Measurements from ENCODE around the gene CCL16.

Gene CCL16

GRCh38 chr17:35986643-35987042 is 5.3 kb upstream of the CCL16 start, which contains the start of gene CCL14:
TSS of gene CCL14 (minus strand) at chr17:35986729. CDS start at chr17:35986649, 80 bp downstream.
- no peak for DNase-seq (ENCODE audit: low read depth, low spot score)

- no peak for DNase-seq (ENCODE audit: low read depth, low spot score)
Measured at GRCh38 chr17:35984140-35984539, 2.8 kb upstream of the CCL16 start.

- no peak for DNase-seq (ENCODE audit: low read depth, low spot score)
Measured at GRCh38 chr17:35982409-35983191, 1.3 kb upstream of the CCL16 start.

- DNase-seq (ENCODE audit: low read depth, low spot score) = no peak
Measured at GRCh38 chr17:35981908-35982330, 622 bp upstream of the CCL16 start.

- no peak for DNase-seq (ENCODE audit: low read depth, low spot score)
Measured at GRCh38 chr17:35978346-35978745, 3.0 kb downstream of the CCL16 start.

- no peak for DNase-seq (ENCODE audit: low read depth, low spot score)
Measured at GRCh38 chr17:35977509-35977908, 3.8 kb downstream of the CCL16 start.

GRCh38 chr17:35973333-35974260 is 7.7 kb downstream of the CCL16 start:
- no peak for DNase-seq (ENCODE audit: low read depth, low spot score)

GRCh38 chr17:35972945-35973332 is 8.4 kb downstream of the CCL16 start:
- DNase-seq (ENCODE audit: low read depth, low spot score) = no peak

GRCh38 chr17:35972535-35972934 is 8.8 kb downstream of the CCL16 start:
- no peak for DNase-seq (ENCODE audit: low read depth, low spot score)

- DNase-seq (ENCODE audit: low read depth, low spot score) = no peak
Measured at GRCh38 chr17:35972066-35972465, 9.2 kb downstream of the CCL16 start.

- peak; percentile 56 for DNase-seq (ENCODE audit: low read depth, low spot score)
Measured at GRCh38 chr17:35969558-35970380, 11.5 kb downstream of the CCL16 start.

- DNase-seq (ENCODE audit: low read depth, low spot score) = no peak
Measured at GRCh38 chr17:35968520-35969054, 12.7 kb downstream of the CCL16 start.

- no peak for DNase-seq (ENCODE audit: low read depth, low spot score)
Measured at GRCh38 chr17:35965272-35965671, 16.0 kb downstream of the CCL16 start.

GRCh38 chr17:35963663-35964062 is 17.6 kb downstream of the CCL16 start:
- no peak for DNase-seq (ENCODE audit: low read depth, low spot score)

- DNase-seq (ENCODE audit: low read depth, low spot score) = no peak
Measured at GRCh38 chr17:35953720-35954119, 27.6 kb downstream of the CCL16 start.

GRCh38 chr17:35949401-35949800 is 31.9 kb downstream of the CCL16 start:
- no peak for DNase-seq (ENCODE audit: low read depth, low spot score)

GRCh38 chr17:35948092-35948491 is 33.2 kb downstream of the CCL16 start:
- DNase-seq (ENCODE audit: low read depth, low spot score) = no peak

- peak; percentile 42 for DNase-seq (ENCODE audit: low read depth, low spot score)
Measured at GRCh38 chr17:35947156-35947585, 34.1 kb downstream of the CCL16 start.

- DNase-seq (ENCODE audit: low read depth, low spot score) = no peak
Measured at GRCh38 chr17:35944151-35944550, 37.1 kb downstream of the CCL16 start.

- DNase-seq (ENCODE audit: low read depth, low spot score) = no peak
Measured at GRCh38 chr17:35943537-35943936, 37.8 kb downstream of the CCL16 start, which contains the start of gene LYZL6. TSS of gene LYZL6 (minus strand) at chr17:35943713. CDS start at chr17:35939356, 4,357 bp downstream.

- no peak for DNase-seq (ENCODE audit: low read depth, low spot score)
Measured at GRCh38 chr17:35942588-35943186, 38.6 kb downstream of the CCL16 start.

Measured in iPS DF 19.7 (cell line).